SK-N-SH treated with all-trans-retinoic acid at 6 μM for 48 hours (cell line): ENCODE results near the gene RFX3.

ENCODE experiments used
- CREB5 ChIP-seq: fragments of 250-450 bp; sonication (Bioruptor Pico); IDR thresholded peaks from 2 replicates; pipeline ENCODE4 v1.5.1; 2020; ENCODE audit warnings: low read depth, mild to moderate bottlenecking, moderate library complexity
- CSDC2 ChIP-seq: fragments of 250-450 bp; sonication (Bioruptor Pico); IDR thresholded peaks from 2 replicates; pipeline ENCODE4 v1.5.0; 2020; ENCODE audit warnings: mild to moderate bottlenecking, moderate library complexity
- GLIS3 ChIP-seq: fragments of 250-450 bp; sonication (Bioruptor Pico); IDR thresholded peaks from 2 replicates; pipeline ENCODE4 v1.5.0; 2020; ENCODE audit warnings: mild to moderate bottlenecking, moderate library complexity
- ISL1 ChIP-seq: fragments of 250-450 bp; sonication (Bioruptor Pico); IDR thresholded peaks from 2 replicates; pipeline ENCODE4 v2.1.2; 2022; ENCODE audit warnings: mild to moderate bottlenecking, moderate library complexity
- RARB ChIP-seq: fragments of 250-450 bp; sonication (Bioruptor Pico); IDR thresholded peaks from 2 replicates; pipeline ENCODE4 v1.8.0; 2021; ENCODE audit warnings: mild to moderate bottlenecking, moderate library complexity
- SNAI2 ChIP-seq: fragments of 250-450 bp; sonication (Bioruptor Pico); IDR thresholded peaks from 2 replicates; pipeline ENCODE4 v1.5.0; 2020; ENCODE audit warnings: mild to moderate bottlenecking, moderate library complexity

DNA sequence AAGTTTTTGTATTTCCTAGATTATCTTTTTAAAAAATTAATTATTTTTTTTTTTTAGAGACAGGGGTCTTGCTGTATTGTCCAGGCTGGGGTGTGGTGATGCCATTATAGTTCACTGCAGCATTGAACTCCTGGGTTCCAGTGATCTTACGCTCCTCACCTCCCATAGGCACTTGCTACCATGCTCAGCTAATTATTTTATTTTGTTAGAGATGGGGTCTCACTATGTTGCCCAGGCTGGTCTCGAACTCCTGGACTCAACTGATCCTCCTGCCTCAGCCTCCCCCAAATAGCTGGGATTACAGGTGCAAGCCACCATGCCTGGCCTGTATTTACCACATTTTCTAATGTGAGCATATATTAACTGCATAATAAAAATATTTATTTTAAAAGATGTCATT lies 274.5 kb downstream of the RFX3 start:
- TF ChIP-seq CREB5 (CRISPR knock-in tag), result no peak
- TF ChIP-seq RARB, result no peak
- TF ChIP-seq ISL1 (CRISPR knock-in tag), result no peak
- no peak for TF ChIP-seq GLIS3 (CRISPR knock-in tag)
- no peak for TF ChIP-seq CSDC2 (CRISPR knock-in tag)
- TF ChIP-seq SNAI2 (CRISPR knock-in tag), result no peak
